NCI-H1105 treated with DMSO at 0.1 percent for 48 hours (cell line): ENCODE measurements around the gene GIMAP5.
A peak's percentile ranks its signal among the peaks of the same experiment; 100 is the strongest.

Experiments used
- DNase-seq: peaks from one replicate; lab custom pipeline; 2025; lab: John Stamatoyannopoulos, UW

The GIMAP5 gene

DNA sequence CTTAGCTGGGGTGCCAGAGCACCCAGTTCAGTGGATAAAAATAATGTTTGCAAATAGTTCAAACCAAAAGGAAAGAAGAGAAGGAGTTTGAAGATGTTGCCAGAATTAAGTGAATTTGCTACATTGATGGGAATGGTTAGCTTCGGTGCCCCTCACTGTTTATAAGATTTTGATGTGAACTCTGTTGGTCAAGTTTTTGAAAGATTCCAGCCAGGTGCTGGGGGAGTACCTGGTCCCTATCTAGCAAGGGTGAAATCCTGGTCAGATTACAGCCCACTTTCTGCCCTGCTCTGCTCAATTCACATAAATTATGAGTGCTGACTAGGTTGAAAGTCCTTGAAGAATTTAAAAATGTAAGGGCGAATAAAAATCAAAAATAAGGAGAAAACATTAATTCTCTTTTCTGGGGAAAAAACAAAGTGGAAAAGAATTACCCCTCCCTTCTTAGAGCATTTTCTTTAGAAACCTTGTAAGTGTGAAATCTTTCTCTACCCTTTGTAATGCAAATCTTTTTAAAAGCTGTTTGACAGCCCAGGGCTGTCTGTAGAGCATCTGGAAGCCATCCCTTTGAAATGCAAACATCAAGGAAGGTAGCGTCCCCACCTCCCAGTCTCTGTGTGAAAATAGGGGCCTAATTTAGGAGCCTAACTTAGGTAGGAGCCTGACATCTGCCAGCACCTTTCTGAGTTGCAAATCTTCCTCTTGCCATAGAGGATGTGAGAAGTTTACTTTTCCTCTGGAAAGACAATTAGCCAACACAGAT lies 1.4 kb upstream of the GIMAP5 start:
- DNase-seq = no peak

DNA sequence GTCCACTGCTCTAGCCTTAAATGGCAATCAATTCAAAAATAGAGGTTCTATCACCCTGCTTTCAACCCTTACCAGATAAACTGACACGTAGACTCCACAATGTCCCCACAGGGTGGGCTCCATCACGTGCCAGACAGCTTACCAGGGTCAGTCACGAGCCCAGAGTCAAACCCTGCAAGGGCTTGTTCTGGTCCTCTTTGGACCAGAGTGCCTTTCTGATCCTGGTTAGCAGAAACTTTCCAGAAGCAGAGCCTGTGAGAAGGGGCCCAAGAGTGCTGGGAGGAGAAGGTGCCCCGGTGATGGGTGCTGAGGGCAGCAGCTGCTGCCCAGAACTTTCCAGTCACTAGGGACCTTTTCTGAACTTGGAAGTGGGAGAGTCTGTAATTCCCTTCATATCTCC lies 354 bp upstream of the GIMAP5 start:
- no peak for DNase-seq

DNA sequence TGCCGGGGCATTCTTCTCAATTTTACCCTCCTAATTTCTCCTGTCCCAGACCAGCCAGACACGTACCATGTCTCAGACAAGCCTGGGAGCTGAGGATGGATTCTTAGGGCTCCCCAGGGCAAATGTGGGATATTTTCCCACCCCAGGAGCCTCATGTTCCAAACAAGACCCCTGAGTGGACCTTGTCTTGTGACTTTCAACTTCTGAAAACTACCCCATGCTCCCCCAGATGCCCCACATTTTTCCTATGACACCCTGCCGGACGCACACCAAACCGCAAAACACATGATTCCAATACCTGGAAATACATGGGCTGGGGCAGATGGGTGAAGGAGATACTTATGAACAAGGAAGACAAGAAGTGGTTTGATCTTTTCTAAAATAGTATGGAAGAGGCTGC lies 874 bp downstream of the GIMAP5 start:
- no peak for DNase-seq

DNA sequence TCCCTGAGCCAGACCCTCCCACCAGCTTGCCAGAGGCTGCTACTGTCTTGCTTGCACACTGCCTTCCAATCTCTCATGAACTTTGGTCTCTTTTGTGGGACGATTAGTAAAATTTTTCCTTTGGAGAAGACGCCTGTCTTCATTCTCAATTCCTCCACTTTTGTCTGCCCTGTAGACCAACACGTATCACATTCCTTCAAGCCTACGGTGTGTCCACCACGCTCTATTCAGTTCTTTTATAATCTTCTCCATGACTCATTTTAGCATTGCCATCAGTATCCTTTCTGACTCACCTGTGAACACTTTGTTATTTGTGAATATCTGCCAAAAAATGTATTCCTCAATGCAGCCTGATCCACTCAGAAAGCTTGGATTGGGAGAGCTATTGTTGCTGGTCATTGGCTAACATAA lies 1.4 kb downstream of the GIMAP5 start:
- no peak for DNase-seq

DNA sequence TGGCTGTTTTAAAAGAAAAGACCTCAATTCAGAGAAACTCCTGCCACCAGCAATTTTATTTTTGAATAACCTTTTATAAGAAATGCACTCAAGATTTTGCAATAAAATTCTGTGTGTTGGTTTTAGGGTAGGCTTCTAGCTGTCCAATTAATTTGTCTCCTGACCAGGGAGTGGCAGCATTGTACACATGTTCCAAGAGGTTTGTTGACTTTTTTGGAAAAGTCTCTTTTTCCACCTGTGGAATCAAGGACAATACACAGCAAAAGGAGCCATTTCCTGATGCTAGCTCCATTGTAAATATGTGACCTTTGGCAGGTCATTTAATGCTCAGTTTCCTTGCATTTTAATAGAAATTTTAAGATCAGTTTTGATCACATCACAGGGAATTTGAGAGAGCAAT lies 1.8 kb downstream of the GIMAP5 start:
- no peak for DNase-seq

DNA sequence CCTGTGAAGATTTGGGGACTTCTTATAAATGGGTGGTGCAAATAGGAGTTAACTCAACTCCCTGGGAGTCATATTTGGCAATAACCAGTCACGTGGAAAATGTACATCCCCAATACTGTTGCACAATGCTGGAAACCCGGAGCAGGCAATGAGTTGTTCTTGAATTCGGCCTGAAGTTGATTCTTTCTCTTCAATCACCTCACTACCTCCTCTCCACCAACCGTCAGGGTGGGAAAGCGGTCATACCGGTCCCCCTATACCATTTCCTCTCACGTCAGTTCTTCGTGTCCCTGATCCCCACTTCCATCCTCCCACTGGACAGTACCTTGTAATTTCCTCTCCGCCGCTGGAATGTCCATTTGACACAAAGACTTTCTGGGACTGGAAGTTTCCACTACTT lies 2.8 kb downstream of the GIMAP5 start:
- no peak for DNase-seq

DNA sequence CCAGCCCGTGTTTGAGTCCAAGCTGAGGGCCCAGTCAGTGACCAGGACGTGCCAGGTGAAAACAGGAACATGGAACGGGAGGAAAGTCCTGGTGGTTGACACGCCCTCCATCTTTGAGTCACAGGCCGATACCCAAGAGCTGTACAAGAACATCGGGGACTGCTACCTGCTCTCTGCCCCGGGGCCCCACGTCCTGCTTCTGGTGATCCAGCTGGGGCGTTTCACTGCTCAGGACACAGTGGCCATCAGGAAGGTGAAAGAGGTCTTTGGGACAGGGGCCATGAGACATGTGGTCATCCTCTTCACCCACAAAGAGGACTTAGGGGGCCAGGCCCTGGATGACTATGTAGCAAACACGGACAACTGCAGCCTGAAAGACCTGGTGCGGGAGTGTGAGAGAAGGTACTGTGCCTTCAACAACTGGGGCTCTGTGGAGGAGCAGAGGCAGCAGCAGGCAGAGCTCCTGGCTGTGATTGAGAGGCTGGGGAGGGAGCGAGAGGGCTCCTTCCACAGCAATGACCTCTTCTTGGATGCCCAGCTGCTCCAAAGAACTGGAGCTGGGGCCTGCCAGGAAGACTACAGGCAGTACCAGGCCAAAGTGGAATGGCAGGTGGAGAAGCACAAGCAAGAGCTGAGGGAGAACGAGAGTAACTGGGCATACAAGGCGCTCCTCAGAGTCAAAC lies 5.2 kb downstream of the GIMAP5 start:
- no peak for DNase-seq

GRCh38 chr7:150744041-150744656 lies 6.9 kb downstream of the GIMAP5 start:
- DNase-seq = no peak

DNA sequence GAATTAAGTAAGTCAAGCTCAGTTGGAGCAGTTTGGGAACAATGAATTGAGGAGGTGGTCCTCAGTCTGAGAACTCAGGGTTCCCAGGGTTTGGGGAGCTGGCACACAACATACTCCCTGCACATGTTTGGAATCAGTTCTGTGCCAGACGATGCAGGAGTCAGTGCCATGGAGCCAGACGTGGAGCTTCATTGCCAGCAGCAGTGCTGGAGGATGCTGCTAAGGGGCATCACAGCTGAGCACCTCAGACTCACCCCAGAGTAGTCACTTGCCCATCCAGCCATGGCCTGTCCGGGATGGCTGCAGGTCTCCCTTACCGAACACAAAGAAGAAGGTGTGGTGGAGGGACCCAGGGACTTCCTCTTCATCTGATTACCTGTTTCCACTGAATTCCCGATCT lies 7.9 kb downstream of the GIMAP5 start:
- DNase-seq = no peak

DNA sequence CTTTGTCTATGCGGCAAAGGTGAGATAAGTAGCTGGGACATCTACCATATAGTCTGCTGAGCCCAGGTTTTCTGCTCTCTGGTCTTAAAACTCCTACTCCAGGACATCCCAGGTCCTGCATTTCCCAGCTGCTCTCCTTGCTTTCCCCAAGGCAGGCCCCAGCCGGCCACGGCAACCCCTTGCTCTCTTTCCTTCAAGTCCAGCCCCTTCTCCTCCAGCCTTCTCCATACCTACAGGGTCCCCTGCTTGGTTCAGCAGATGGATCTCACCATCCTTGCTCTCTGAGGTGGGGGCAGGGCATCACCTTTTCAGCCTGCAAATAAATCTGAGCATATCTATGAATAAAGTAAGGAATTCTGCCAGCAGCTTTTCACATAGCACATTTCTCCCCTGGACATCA lies 8.7 kb downstream of the GIMAP5 start:
- DNase-seq = no peak

DNA sequence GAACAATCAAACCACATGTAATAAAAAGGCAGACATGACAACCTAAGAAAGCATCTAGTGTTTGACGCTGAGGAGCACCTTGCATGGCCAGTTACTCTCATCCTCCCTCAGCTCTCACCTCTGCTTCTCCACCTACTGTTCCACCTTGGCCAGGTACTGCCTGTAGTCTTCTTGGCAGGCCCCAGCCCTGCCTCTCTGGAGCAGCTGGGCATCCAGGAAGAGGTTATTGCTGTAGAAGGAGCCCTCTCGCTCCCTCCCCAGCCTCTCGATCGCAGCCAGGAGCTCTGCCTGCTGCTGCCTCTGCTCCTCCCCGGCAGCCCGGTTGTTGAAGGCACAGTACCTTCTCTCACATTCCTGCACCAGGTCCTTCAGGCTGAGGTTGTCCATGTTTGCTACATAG lies 9.7 kb downstream of the GIMAP5 start:
- DNase-seq = no peak

DNA sequence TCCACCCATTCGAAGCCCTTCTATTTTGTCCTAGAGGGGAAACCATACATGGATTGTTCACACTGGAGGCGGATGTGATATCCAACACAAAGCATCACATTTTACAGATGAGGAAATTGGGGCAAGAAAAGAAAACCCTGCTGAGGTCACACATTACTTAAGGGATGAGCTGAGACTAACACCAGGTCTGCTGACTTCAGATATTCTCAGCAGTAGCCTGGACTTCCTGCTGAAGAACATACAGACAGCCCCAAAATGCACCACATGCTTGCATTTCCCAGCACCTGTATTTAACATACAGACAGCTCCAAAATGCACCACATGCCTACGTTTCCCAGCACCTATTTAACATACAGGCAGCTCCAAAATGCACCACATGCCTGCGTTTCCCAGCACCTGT lies 11.2 kb downstream of the GIMAP5 start:
- no peak for DNase-seq

DNA sequence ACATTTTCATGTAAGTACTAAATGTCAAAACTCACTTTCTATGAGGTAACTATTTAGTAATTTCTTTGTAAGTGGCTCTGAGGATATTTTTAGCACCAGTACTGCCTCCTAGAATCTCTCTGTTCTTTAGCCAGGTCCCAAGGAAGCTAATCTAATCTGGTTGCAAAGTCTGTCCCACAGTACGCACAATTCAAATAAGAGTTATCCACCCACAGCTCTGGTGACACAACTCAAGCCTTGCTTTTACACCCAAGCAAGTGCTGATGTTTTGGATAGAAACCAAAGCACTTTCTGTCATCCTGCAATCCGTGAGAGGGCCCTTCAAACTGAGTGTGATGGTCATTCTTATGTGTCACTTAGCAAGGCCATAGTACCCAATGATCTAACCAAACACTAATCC lies 14.5 kb downstream of the GIMAP5 start:
- no peak for DNase-seq

DNA sequence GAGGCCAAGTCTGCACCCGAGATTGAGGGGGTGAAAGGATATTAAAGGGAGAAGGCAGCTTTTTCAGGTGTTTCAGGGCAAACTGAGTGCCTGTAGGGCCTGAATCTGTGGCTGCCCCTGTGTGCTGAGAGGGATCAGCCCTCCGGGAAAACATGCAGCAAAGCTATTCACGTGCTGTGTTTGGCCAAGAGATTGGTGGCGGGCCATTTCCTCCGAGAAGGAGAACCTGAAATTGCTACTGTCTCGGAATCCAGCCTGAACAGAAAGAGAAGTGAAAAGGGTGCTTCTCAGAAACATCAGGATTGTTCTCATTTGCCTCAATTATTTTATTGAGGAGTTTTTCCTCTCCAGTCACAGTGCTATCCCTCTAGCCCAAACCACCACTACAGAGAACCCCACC lies 16.0 kb downstream of the GIMAP5 start:
- DNase-seq = no peak

DNA sequence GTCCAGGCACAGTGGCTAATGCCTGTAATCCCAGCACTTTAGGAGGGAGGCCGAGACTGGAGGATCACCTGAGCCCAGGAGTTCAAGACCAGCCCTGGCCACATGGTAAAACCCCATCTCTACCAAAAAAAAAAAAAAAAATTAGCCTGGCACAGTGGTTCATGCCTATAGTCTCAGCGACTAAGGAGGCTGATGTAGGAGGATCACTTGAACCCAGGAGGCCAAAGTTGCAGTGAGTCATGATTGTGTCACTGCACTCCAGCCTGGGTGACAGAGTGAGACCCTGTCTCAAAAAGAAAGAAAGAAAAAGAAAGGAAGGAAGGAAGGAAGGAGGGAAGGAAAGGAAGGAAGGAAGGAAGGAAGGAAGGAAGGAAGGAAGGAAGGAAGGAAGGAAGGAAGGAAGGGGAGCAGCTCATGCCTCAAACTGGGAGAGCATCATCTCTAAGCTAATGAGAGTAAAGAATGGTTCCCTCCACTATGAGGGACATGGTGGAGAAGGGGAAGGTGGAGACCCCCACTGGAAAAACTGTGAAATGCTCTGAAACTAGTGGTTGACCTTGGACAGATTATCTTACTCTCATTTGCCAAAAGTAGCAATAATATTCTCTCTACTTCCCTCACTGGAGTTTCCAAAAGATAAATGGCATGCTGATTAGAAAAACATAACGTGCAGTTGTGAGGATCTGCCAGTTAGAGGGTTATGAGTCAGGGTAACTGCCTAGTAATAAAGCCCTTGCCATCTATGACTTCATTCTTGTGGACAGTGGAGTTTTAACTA lies 16.8 kb downstream of the GIMAP5 start:
- DNase-seq = peak; percentile 5

GRCh38 chr7:150754951-150755350 lies 17.7 kb downstream of the GIMAP5 start:
- DNase-seq = no peak

GRCh38 chr7:150755473-150756099 lies 18.4 kb downstream of the GIMAP5 start:
- DNase-seq = no peak

- no peak for DNase-seq
These were observed 18.9 kb downstream of the GIMAP5 start for GRCh38 chr7:150756166-150756565.

- peak; percentile 12 for DNase-seq
These were observed 19.6 kb downstream of the GIMAP5 start for GRCh38 chr7:150756858-150757257.

GRCh38 chr7:150759479-150759878 lies 22.3 kb downstream of the GIMAP5 start:
- DNase-seq = no peak

DNA sequence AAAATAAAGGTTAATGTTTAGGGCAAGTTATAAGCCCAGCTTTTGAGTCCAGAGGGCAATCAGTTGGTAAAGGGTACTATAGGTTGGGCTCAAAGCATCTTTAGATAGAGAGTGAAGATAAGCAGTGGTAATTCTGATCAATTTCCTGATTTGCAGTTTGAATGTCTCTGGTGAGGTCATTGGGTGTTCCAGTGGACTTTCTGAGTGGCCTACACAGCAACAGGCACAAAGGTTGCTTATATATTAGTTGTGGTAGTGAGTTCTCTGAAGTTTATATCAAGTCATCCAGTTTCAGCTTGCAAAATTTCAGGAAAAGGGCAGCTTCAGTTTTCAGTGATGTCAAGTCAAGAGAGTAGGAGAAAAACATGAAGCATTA lies 29.1 kb downstream of the GIMAP5 start:
- DNase-seq = no peak

DNA sequence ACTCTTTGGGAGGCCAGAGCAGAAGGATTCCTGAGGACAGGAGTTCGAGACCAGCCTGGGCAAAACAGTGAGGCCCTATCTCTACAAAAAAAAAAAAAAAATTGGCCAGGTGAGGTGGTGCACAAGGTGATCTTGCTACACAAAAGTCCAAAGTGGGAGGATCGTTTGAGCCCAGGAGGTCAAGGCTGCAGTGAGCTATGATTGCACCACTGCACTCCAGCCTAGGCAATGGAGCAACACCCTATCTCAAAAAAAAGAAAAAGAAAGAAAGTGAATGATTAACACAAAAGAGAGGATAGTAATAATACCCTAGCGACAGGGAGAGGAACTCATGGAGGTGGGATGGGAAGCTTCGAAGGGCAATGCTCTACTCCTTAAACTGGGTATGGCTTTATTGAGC lies 32.5 kb downstream of the GIMAP5 start:
- no peak for DNase-seq
